OCI-LY3 (cell line): ENCODE results near the gene ERC2.

Experiments
- H2AFZ ChIP-seq: fragments of 200-600, 300-600 bp; shearing (Covaris generic); 2 replicates; pipeline ENCODE4 v1.6.0; 2014; ENCODE audit warnings: antibody characterized with exemption, low read depth, low read length
- H3K27ac ChIP-seq: fragments of 200-600, 300-600 bp; sonication (generic); 2 replicates; pipeline ENCODE4 v1.5.1; 2014; ENCODE audit warnings: mild to moderate bottlenecking, low read length, moderate library complexity, mixed read lengths
- H3K27me3 ChIP-seq: fragments of 200-600, 300-600 bp; sonication (generic); 2 replicates; pipeline ENCODE4 v1.6.1; 2014; ENCODE audit warnings: low read depth, low read length, mixed read lengths
- H3K36me3 ChIP-seq: fragments of 200-600, 300-600 bp; sonication (generic); replicated peaks from 2 replicates; pipeline ENCODE3; 2014; ENCODE audit warnings: low read depth, low read length, mixed read lengths
- H3K4me1 ChIP-seq: fragments of 300-600, 200-600 bp; sonication (generic); 2 replicates; pipeline ENCODE4 v1.6.1; 2014; ENCODE audit warnings: low read length, mixed read lengths
- H3K4me2 ChIP-seq: fragments of 200-600, 300-600 bp; sonication (generic); 2 replicates; pipeline ENCODE4 v1.6.1; 2014; ENCODE audit warnings: low read length, mixed read lengths
- H3K4me3 ChIP-seq: fragments of 300-600, 200-600 bp; sonication (generic); 2 replicates; pipeline ENCODE4 v1.5.1; 2014; ENCODE audit warnings: antibody characterized with exemption, mild to moderate bottlenecking, low read length, moderate library complexity
- H3K79me2 ChIP-seq: fragments of 300-600, 200-600 bp; shearing (Covaris generic); 2 replicates; pipeline ENCODE4 v1.6.1; 2014; ENCODE audit warnings: mild to moderate bottlenecking, low read length, mixed read lengths
- H3K9ac ChIP-seq: fragments of 300-600, 200-600 bp; shearing (Covaris generic); 2 replicates; pipeline ENCODE4 v1.6.0; 2014; ENCODE audit warnings: mild to moderate bottlenecking, low read length, moderate library complexity
- H3K9me3 ChIP-seq: fragments of 200-600, 300-600 bp; shearing (Covaris generic); 2 replicates; pipeline ENCODE4 v1.6.1; 2014; ENCODE audit warnings: low read length, mixed read lengths; ENCODE audit not compliant: insufficient read depth
- H4K20me1 ChIP-seq: fragments of 200-600, 300-600 bp; sonication (generic); 2 replicates; pipeline ENCODE4 v1.6.1; 2016; ENCODE audit warnings: low read length, mixed read lengths; ENCODE audit not compliant: insufficient read depth
- CTCF ChIP-seq: fragments of 200-600, 300-600 bp; sonication (generic); IDR thresholded peaks from 2 replicates; pipeline ENCODE4 v1.5.1; 2014; ENCODE audit warnings: antibody characterized with exemption, low read length, low read depth
- EZH2phosphoT487 ChIP-seq: fragments of 200-600 bp; shearing (Covaris generic); IDR thresholded peaks from 2 replicates; pipeline ENCODE4 v1.6.1; 2018; ENCODE audit warnings: antibody characterized with exemption, mixed run types, low read depth

ERC2 gene

GRCh38 chr3:55570271-55570711 lies 898.0 kb downstream of the ERC2 start:
- Histone ChIP-seq H4K20me1 (no peaks in the 10 kb centered on the region), H3K27ac (no peak overlapping the region), H3K4me1 (no peaks in the 10 kb centered on the region), H3K27me3 (no peaks in the 10 kb centered on the region), H2AFZ (no peak overlapping the region), H3K9ac (no peak overlapping the region), H3K36me3 (no peaks in the 10 kb centered on the region), H3K4me3 (no peak overlapping the region), H3K4me2 (no peak overlapping the region), H3K79me2 (no peaks in the 10 kb centered on the region), H3K9me3 (no peaks in the 10 kb centered on the region)
- TF ChIP-seq EZH2phosphoT487 (no peak), CTCF (no peak)

- Histone ChIP-seq H3K9me3 (no peaks in the 10 kb centered on the region), H4K20me1 (no peaks in the 10 kb centered on the region), H3K9ac (no peak overlapping the region), H3K79me2 (no peaks in the 10 kb centered on the region), H3K27me3 (no peaks in the 10 kb centered on the region; the same call in 1 of the 2 replicates), H3K4me2 (no peak overlapping the region), H2AFZ (no peak overlapping the region), H3K4me3 (no peak overlapping the region), H3K4me1 (no peaks in the 10 kb centered on the region), H3K27ac (no peak overlapping the region), H3K36me3 (no peaks in the 10 kb centered on the region)
- TF ChIP-seq EZH2phosphoT487 (no peak), CTCF (no peak)
These were observed 899.2 kb downstream of the ERC2 start for GRCh38 chr3:55569033-55569599.

- Histone ChIP-seq H3K79me2 (no peaks in the 10 kb centered on the region), H2AFZ (no peak overlapping the region), H3K4me1 (no peaks in the 10 kb centered on the region), H3K27me3 (no peaks in the 10 kb centered on the region; the same call in 1 of the 2 replicates), H4K20me1 (no peaks in the 10 kb centered on the region), H3K4me3 (no peak overlapping the region), H3K36me3 (no peaks in the 10 kb centered on the region), H3K27ac (no peak overlapping the region), H3K9me3 (no peaks in the 10 kb centered on the region), H3K9ac (no peak overlapping the region), H3K4me2 (no peak overlapping the region)
- TF ChIP-seq CTCF, result no peak
- no peak for TF ChIP-seq EZH2phosphoT487
These were observed 900.7 kb downstream of the ERC2 start for GRCh38 chr3:55567615-55568014.

GRCh38 chr3:55567121-55567520 lies 901.1 kb downstream of the ERC2 start:
- Histone ChIP-seq H3K36me3 (no peaks in the 10 kb centered on the region), H3K4me1 (no peaks in the 10 kb centered on the region), H2AFZ (no peak overlapping the region), H4K20me1 (no peaks in the 10 kb centered on the region), H3K27ac (no peak overlapping the region), H3K27me3 (no peaks in the 10 kb centered on the region; the same call in 1 of the 2 replicates), H3K79me2 (no peaks in the 10 kb centered on the region), H3K4me3 (no peak overlapping the region), H3K9me3 (no peaks in the 10 kb centered on the region), H3K4me2 (no peak overlapping the region), H3K9ac (no peak overlapping the region)
- TF ChIP-seq EZH2phosphoT487 (no peak), CTCF (no peak)
